K562 (cell line): ENCODE measurements around the gene MAP3K13. TPM values are rescaled to one million over a fixed set of nuclear protein-coding genes. Genes with fewer than 3 reads are reported as not detected.

ENCODE experiments used
- BRD9 ChIP-seq: fragments of 450-650 bp; IDR thresholded peaks from 2 replicates; pipeline ENCODE4 v1.6.1; 2018; ENCODE audit warnings: low read depth; ENCODE audit not compliant: partially characterized antibody
- CEBPB ChIP-seq: fragments of 450-650 bp; IDR thresholded peaks from 2 replicates; pipeline ENCODE4 v1.6.1; 2016; ENCODE audit warnings: missing genetic modification characterization, missing compliant biosample characterization
- DPF2 ChIP-seq: fragments of 450-650 bp; IDR thresholded peaks from 2 replicates; pipeline ENCODE4 v1.6.1; 2016
- ETV1 ChIP-seq: fragments of 450-650 bp; conservative IDR thresholded peaks from 2 replicates; pipeline ENCODE4 v1.6.1; 2016; ENCODE audit warnings: missing genetic modification characterization, control low read depth, low read depth, missing compliant biosample characterization
- MAFG ChIP-seq: fragments of 450-650 bp; conservative IDR thresholded peaks from 2 replicates; pipeline ENCODE4 v1.6.1; 2016; ENCODE audit warnings: missing genetic modification characterization, missing compliant biosample characterization
- MTA1 ChIP-seq: fragments of 450-650 bp; IDR thresholded peaks from 2 replicates; pipeline ENCODE4 v1.6.1; 2017; ENCODE audit warnings: borderline replicate concordance
- SMAD2 ChIP-seq: fragments of 150-350 bp; IDR thresholded peaks from 2 replicates; pipeline ENCODE4 v1.6.1; 2014; ENCODE audit warnings: low read depth, mild to moderate bottlenecking, low read length
- TCF7 ChIP-seq: sonication (generic); IDR thresholded peaks from 2 replicates; pipeline ENCODE4 v1.6.1; 2016; ENCODE audit warnings: antibody characterized with exemption, borderline replicate concordance
- TRIM24 ChIP-seq, 2 experiments: fragments of 450-650 bp; IDR thresholded peaks; 2 replicates each; pipeline ENCODE4 v1.6.1; 2016
- ZBTB40 ChIP-seq, 2 experiments: fragments of 450-650 bp in 1 of 2; sonication (generic) in 1 of 2; formaldehyde crosslinking in 1 of 2; IDR thresholded peaks; 2 replicates each; pipeline versions ENCODE4 v1.7.1 to v1.9.0; 2016 to 2022; ENCODE audit warnings: inconsistent platforms in 1 of 2, mild to moderate bottlenecking in 1 of 2, missing genetic modification reagents in 1 of 2
- ZNF407 ChIP-seq: fragments of 450-650 bp; IDR thresholded peaks from 2 replicates; pipeline ENCODE4 v1.6.1; 2016; ENCODE audit warnings: low read depth
- polyA plus RNA-seq, 8 experiments: library from polyadenylated mRNA; depleted of rRNA in 4 of 8; stranded (reverse) in 5 of 8; unstranded in 3 of 8; fragments of >200 nt; fragmentation: Nextera tagmentation in 2 of 8; fragmentation: Illumina TruSeq in 1 of 8; extraction: Ambion mirVana in 2 of 8; extraction: Trizol in 1 of 8; gene quantifications; 2 replicates each; pipeline versions ENCODE4 v1.2.1 to v1.2.3, GENCODE V29; 2011 to 2014; ENCODE audit warnings: inconsistent platforms in 1 of 8, missing spikeins in 1 of 8
- total RNA-seq, 7 experiments: library from RNA; depleted of rRNA in 6 of 7; stranded (reverse); fragments of >200 nt in 6 of 7; fragmentation: Illumina TruSeq in 2 of 7; extraction: Trizol in 2 of 7; gene quantifications; 2 replicates each; pipeline versions ENCODE4 v1.2.1 to v1.2.3, GENCODE V29; 2011 to 2021; ENCODE audit warnings: low replicate concordance in 1 of 7

The MAP3K13 gene
- total and polyA plus RNA-seq, 9 of the 15 experiments (the other 6 are each of a cell fraction or from before 2014, with no cell fraction given), result 0.04 to 0.32 (median 0.15) TPM; not detected in 2

- TF ChIP-seq MAFG (tag) (peak; percentile 86), ZBTB40 (IDR thresholded peaks at IDR 0.05) (peak; percentile 85), ZBTB40 (CRISPR knock-in tag; IDR thresholded peaks at IDR 0.05) (no peak), MTA1 (peak; percentile 44; the same call in 1 of the 2 replicates), BRD9 (no peak), ZNF407 (no peak), DPF2 (peak; percentile 52; the same call in 1 of the 2 replicates), TRIM24 (IDR thresholded peaks at IDR 0.05) (peak; percentile 15 to 51; a peak in 1 of 4 replicates), CEBPB (tag) (peak; percentile 33; the same call in 1 of the 2 replicates), TCF7 (no peak), ETV1 (0 out of 2 replicates have a peak, but pooled peaks have one; percentile 28), SMAD2 (no peak)
Observed at GRCh38 chr3:185316740-185317412, 46.1 kb upstream of the MAP3K13 start (continued).
